ENCODE results near the gene GPC5. TPM values are rescaled to one million over a fixed set of nuclear protein-coding genes. Genes with fewer than 3 reads are reported as not detected.

Gene GPC5
- total RNA-seq, 2 donors from 2014 or later = 0.83 to 1.3 TPM

- Histone ChIP-seq H3K4me3 (no peak overlapping the region), H3K4me1 (peaks cover 0 to 28% of the 10 kb centered on the region in 2 donors), H3K9me3 (no peaks in the 10 kb centered on the region), H3K36me3 (peaks cover 37% of the 10 kb centered on the region), H3K27me3 (no peaks in the 10 kb centered on the region), H3K27ac (no peak overlapping the region)
- no peak for DNase-seq (ENCODE audit: low spot score)
- TF ChIP-seq CTCF (IDR thresholded peaks at IDR 0.05) = no peak
Measured at GRCh38 chr13:91353494-91353893, 44.9 kb upstream of the GPC5 start.

GRCh38 chr13:91355099-91355825, 43.2 kb upstream of the GPC5 start:
- no peak overlapping the region for H3K4me3 ChIP-seq
- TF ChIP-seq CTCF (IDR thresholded peaks at IDR 0.05) = no peak
- no peaks in the 10 kb centered on the region for H3K9me3 ChIP-seq
- no peak overlapping the region for H3K27ac ChIP-seq
- peaks cover 0 to 18% of the 10 kb centered on the region in 2 donors for H3K4me1 ChIP-seq
- H3K36me3 ChIP-seq = peaks cover 36% of the 10 kb centered on the region
- DNase-seq (ENCODE audit: low spot score) = no peak
- no peaks in the 10 kb centered on the region for H3K27me3 ChIP-seq

GRCh38 chr13:91355826-91356710, 42.4 kb upstream of the GPC5 start:
- no peak for DNase-seq (ENCODE audit: low spot score)
- Histone ChIP-seq H3K27ac (no peak overlapping the region), H3K4me1 (peaks cover 0 to 10% of the 10 kb centered on the region in 2 donors), H3K36me3 (peaks cover 28% of the 10 kb centered on the region), H3K9me3 (no peaks in the 10 kb centered on the region), H3K4me3 (no peak overlapping the region), H3K27me3 (no peaks in the 10 kb centered on the region)
- TF ChIP-seq CTCF (IDR thresholded peaks at IDR 0.05) = no peak

- no peak for TF ChIP-seq CTCF (IDR thresholded peaks at IDR 0.05)
- no peak for DNase-seq (ENCODE audit: low spot score)
- no peaks in the 10 kb centered on the region for H3K9me3 ChIP-seq
- peaks cover 24% of the 10 kb centered on the region for H3K36me3 ChIP-seq
- no peak overlapping the region for H3K27ac ChIP-seq
- H3K4me1 ChIP-seq = peaks cover 0 to 8% of the 10 kb centered on the region in 2 donors
- no peak overlapping the region for H3K4me3 ChIP-seq
- no peaks in the 10 kb centered on the region for H3K27me3 ChIP-seq
Measured at GRCh38 chr13:91356919-91357612, 41.4 kb upstream of the GPC5 start.

- peaks cover 24% of the 10 kb centered on the region for H3K36me3 ChIP-seq
- no peaks in the 10 kb centered on the region for H3K9me3 ChIP-seq
- no peak for TF ChIP-seq CTCF (IDR thresholded peaks at IDR 0.05)
- peaks cover 0 to 8% of the 10 kb centered on the region in 2 donors for H3K4me1 ChIP-seq
- no peak overlapping the region for H3K27ac ChIP-seq
- H3K4me3 ChIP-seq = no peak overlapping the region
- H3K27me3 ChIP-seq = no peaks in the 10 kb centered on the region
- DNase-seq (ENCODE audit: low spot score) = no peak
Measured at GRCh38 chr13:91357613-91358386, 40.6 kb upstream of the GPC5 start.

Data from right atrium auricular region (tissue), 2 donors.